Measurements from ENCODE around the gene LIAS.
A peak's percentile ranks its signal among the peaks of the same experiment; 100 is the strongest.

LIAS gene

GRCh38 chr4:39525822-39526690 is 67.2 kb downstream of the LIAS start:
- no peak for TF ChIP-seq CTCF (IDR thresholded peaks at IDR 0.05; ENCODE audit: low read depth, low read length)
- H3K4me3 ChIP-seq (replicated peaks in 1 of 2; ENCODE audit: low read depth in 2 of 2, low read length in 2 of 2), result peak overlapping the region; percentile 86 to 92
- DNase-seq (ENCODE audit: low read depth in 2 of 2), result no peak

GRCh38 chr4:39526765-39527295 is 68.0 kb downstream of the LIAS start:
- no peak for DNase-seq (ENCODE audit: low read depth in 2 of 2)
- H3K4me3 ChIP-seq (replicated peaks in 1 of 2; ENCODE audit: low read depth in 2 of 2, low read length in 2 of 2), result peak overlapping the region; percentile 86 to 92
- no peak for TF ChIP-seq CTCF (IDR thresholded peaks at IDR 0.05; ENCODE audit: low read depth, low read length)

- DNase-seq (ENCODE audit: low read depth in 2 of 2), result peak; percentile 98 to 100
- TF ChIP-seq CTCF (IDR thresholded peaks at IDR 0.05; ENCODE audit: low read depth, low read length), result no peak
- peak within 1 kb of the TSS; percentile 86 to 92 for H3K4me3 ChIP-seq (replicated peaks in 1 of 2; ENCODE audit: low read depth in 2 of 2, low read length in 2 of 2)
Observed at GRCh38 chr4:39527296-39528060, 68.6 kb downstream of the LIAS start, which contains the start of gene UGDH. TSS of gene UGDH (minus strand) at chr4:39527439. CDS start at chr4:39521512, 5,927 bp downstream.

- peak; percentile 88 to 90 for DNase-seq (ENCODE audit: low read depth in 2 of 2)
- H3K4me3 ChIP-seq (replicated peaks in 1 of 2; ENCODE audit: low read depth in 2 of 2, low read length in 2 of 2), result peak overlapping the region; percentile 86 to 92
- no peak for TF ChIP-seq CTCF (IDR thresholded peaks at IDR 0.05; ENCODE audit: low read depth, low read length)
Observed at GRCh38 chr4:39528061-39528465, 69.2 kb downstream of the LIAS start.
